SK-N-SH (cell line): ENCODE results near the gene PRLR. TPM values are rescaled to one million over a fixed set of nuclear protein-coding genes. Genes with fewer than 3 reads are reported as not detected.

ENCODE experiments used
- CTCF ChIA-PET: fragments of 300-600, 350-600 bp; formaldehyde crosslinking; extraction: SDS; loops from one replicate; lab custom pipeline; 2021; lab: Yijun Ruan, JAX
- POLR2A ChIA-PET: fragments of 350-600 bp; sonication (Branson Sonifier 250); formaldehyde crosslinking; extraction: SDS; loops from one replicate; lab custom pipeline; 2020; ENCODE audit warnings: antibody characterized with exemption, inconsistent platforms; lab: Yijun Ruan, JAX
- DNase-seq: peaks from one replicate; pipeline ENCODE4 v3.0.0; 2012
- H2AFZ ChIP-seq: fragments of 200-600 bp; sonication (generic); 2 replicates; pipeline ENCODE4 v1.8.1; 2016; ENCODE audit warnings: antibody characterized with exemption, mild to moderate bottlenecking, low read depth
- H3F3A ChIP-seq: fragments of 200-600 bp; sonication (generic); replicated peaks from 2 replicates; pipeline ENCODE3; 2016; ENCODE audit warnings: antibody characterized with exemption, mild to moderate bottlenecking; ENCODE audit not compliant: insufficient read depth
- H3K27ac ChIP-seq, 2 experiments: fragments of 200-500 bp in 1 of 2; fragments of 200-600 bp in 1 of 2; sonication (Bioruptor generic) in 1 of 2; sonication (generic), shearing (Covaris generic) in 1 of 2; 2 replicates each; pipeline versions ENCODE4 v1.5.1 to v1.6.1; 2014 to 2016; ENCODE audit warnings: low read depth in 2 of 2, inconsistent platforms in 1 of 2, low read length in 1 of 2, mild to moderate bottlenecking in 1 of 2, mixed read lengths in 1 of 2
- H3K27me3 ChIP-seq: fragments of 200-600 bp; sonication (generic), shearing (Covaris generic); 2 replicates; pipeline ENCODE4 v1.6.1; 2016; ENCODE audit warnings: mixed run types; ENCODE audit not compliant: insufficient read depth
- H3K36me3 ChIP-seq, 2 experiments: fragments of 200-500 bp in 1 of 2; fragments of 200-600 bp in 1 of 2; sonication (Bioruptor generic) in 1 of 2; sonication (generic) in 1 of 2; replicated peaks in 1 of 2; 2 replicates each; pipeline versions ENCODE3 to v1.5.1; 2014 to 2016; ENCODE audit warnings: low read length in 1 of 2, mild to moderate bottlenecking in 1 of 2; ENCODE audit not compliant: insufficient read depth in 2 of 2, control insufficient read depth in 1 of 2
- H3K4me1 ChIP-seq, 2 experiments: fragments of 200-500 bp in 1 of 2; fragments of 200-600 bp in 1 of 2; sonication (Bioruptor generic) in 1 of 2; sonication (generic), shearing (Covaris generic) in 1 of 2; 2 replicates each; pipeline versions ENCODE4 v1.5.1 to v1.6.1; 2014 to 2016; ENCODE audit warnings: low read depth in 1 of 2, low read length in 1 of 2, mixed run types in 1 of 2; ENCODE audit not compliant: insufficient read depth in 2 of 2, control insufficient read depth in 1 of 2
- H3K4me2 ChIP-seq: fragments of 200-600 bp; sonication (generic), shearing (Covaris generic); 2 replicates; pipeline ENCODE4 v1.6.1; 2017; ENCODE audit warnings: mixed run types
- H3K4me3 ChIP-seq, 2 experiments: fragments of 200-500 bp in 1 of 2; fragments of 200-600 bp in 1 of 2; sonication (Bioruptor generic) in 1 of 2; sonication (generic), shearing (Covaris generic) in 1 of 2; 2 replicates each; pipeline versions ENCODE4 v1.5.1 to v1.8.1; 2014 to 2016; ENCODE audit warnings: low read depth in 2 of 2, inconsistent platforms in 1 of 2, low read length in 1 of 2, mild to moderate bottlenecking in 1 of 2, mixed read lengths in 1 of 2, moderate library complexity in 1 of 2
- H3K79me2 ChIP-seq: fragments of 200-600 bp; sonication (generic); 2 replicates; pipeline ENCODE4 v1.8.1; 2017; ENCODE audit warnings: mild to moderate bottlenecking; ENCODE audit not compliant: insufficient read depth
- H3K9ac ChIP-seq: fragments of 200-600 bp; sonication (generic); 2 replicates; pipeline ENCODE4 v1.6.1; 2017; ENCODE audit warnings: mixed run types
- H3K9me2 ChIP-seq: fragments of 200-600 bp; sonication (generic); 2 replicates; pipeline ENCODE4 v1.6.1; 2017; ENCODE audit warnings: mixed run types
- H3K9me3 ChIP-seq: fragments of 200-600 bp; sonication (generic); 2 replicates; pipeline ENCODE4 v1.6.1; 2017; ENCODE audit warnings: mixed run types, mild to moderate bottlenecking, moderate library complexity
- H4K20me1 ChIP-seq: fragments of 200-600 bp; sonication (generic); 2 replicates; pipeline ENCODE4 v1.6.1; 2017; ENCODE audit warnings: mild to moderate bottlenecking, mixed run types; ENCODE audit not compliant: insufficient read depth
- FOSL2 ChIP-seq: IDR thresholded peaks from 2 replicates; pipeline ENCODE4 v1.4.0; 2012; ENCODE audit warnings: low read depth, mild to moderate bottlenecking, moderate library complexity, borderline replicate concordance
- FOXM1 ChIP-seq: IDR thresholded peaks from 2 replicates; pipeline ENCODE4 v1.4.0; 2012; ENCODE audit warnings: low read depth, mild to moderate bottlenecking
- GATA2 ChIP-seq: sonication (generic); formaldehyde crosslinking; IDR thresholded peaks from 2 replicates; pipeline ENCODE4 v1.5.0; 2020; ENCODE audit warnings: mild to moderate bottlenecking, missing genetic modification reagents
- IRF3 ChIP-seq: fragments of 150-350 bp; IDR thresholded peaks from 2 replicates; pipeline ENCODE4 v1.6.1; 2016; ENCODE audit warnings: mild to moderate bottlenecking, low read depth, low read length
- JUND ChIP-seq: IDR thresholded peaks from 2 replicates; pipeline ENCODE4 v1.4.0; 2012
- MEF2A ChIP-seq: IDR thresholded peaks from 2 replicates; pipeline ENCODE4 v1.4.0; 2012; ENCODE audit warnings: low read depth, borderline replicate concordance
- MXI1 ChIP-seq: IDR thresholded peaks from 2 replicates; pipeline ENCODE4 v1.6.1; 2012; ENCODE audit warnings: mild to moderate bottlenecking, low read depth, low read length, improper control_type of control experiment
- NFIC ChIP-seq: IDR thresholded peaks from 2 replicates; pipeline ENCODE4 v1.4.0; 2012; ENCODE audit warnings: borderline replicate concordance
- NRF1 ChIP-seq: IDR thresholded peaks from 2 replicates; pipeline ENCODE4 v1.6.1; 2012; ENCODE audit warnings: low read depth, mild to moderate bottlenecking, low read length
- POLR2AphosphoS5 ChIP-seq: IDR thresholded peaks from 2 replicates; pipeline ENCODE4 v1.6.1; 2012; ENCODE audit warnings: low read depth, low read length
- RAD21 ChIP-seq: IDR thresholded peaks from 2 replicates; pipeline ENCODE4 v1.6.1; 2012; ENCODE audit warnings: mild to moderate bottlenecking, low read length
- SMC3 ChIP-seq: IDR thresholded peaks from 2 replicates; pipeline ENCODE4 v1.6.1; 2012; ENCODE audit warnings: low read depth, low read length, improper control_type of control experiment
- TAF1 ChIP-seq: IDR thresholded peaks from 2 replicates; pipeline ENCODE4 v1.6.1; 2012; ENCODE audit warnings: low read depth, mild to moderate bottlenecking, low read length, moderate library complexity, borderline replicate concordance
- TEAD4 ChIP-seq: IDR thresholded peaks from 2 replicates; pipeline ENCODE4 v1.4.0; 2012; ENCODE audit warnings: mild to moderate bottlenecking, borderline replicate concordance; ENCODE audit not compliant: insufficient read depth
- USF2 ChIP-seq: fragments of 150-350 bp; IDR thresholded peaks from 2 replicates; pipeline ENCODE4 v1.6.1; 2017; ENCODE audit warnings: antibody characterized with exemption, low read length, low read depth, borderline replicate concordance
- ZBTB33 ChIP-seq: IDR thresholded peaks from 2 replicates; pipeline ENCODE4 v1.4.0; 2012; ENCODE audit warnings: low read depth, borderline replicate concordance
- WGBS: methylation state at CpG from one replicate; pipeline ENCODE4 v1.1.6; 2017; ENCODE audit warnings: low lambda C conversion rate; 5-methylcytosine and 5-hydroxymethylcytosine counted together
- polyA plus RNA-seq, 3 experiments: library from polyadenylated mRNA; depleted of rRNA; stranded (reverse); fragments of >200 nt; gene quantifications; 2 replicates each; pipeline ENCODE4 v1.2.3, GENCODE V29; 2012

The PRLR gene
- polyA plus RNA-seq, 1 of the 3 experiments (the other 2 are of a cell fraction), result 0.13 TPM

GRCh38 chr5:35218981-35219380 is 11.3 kb downstream of the PRLR start:
- 70% methylated on average over 4 of the region's 4 CpGs for WGBS
- ChIA-PET POLR2A (no interaction called here), CTCF (no interaction called here)
- Histone ChIP-seq H2AFZ (no peak overlapping the region), H3K27me3 (no peaks in the 10 kb centered on the region), H3K9ac (no peak overlapping the region), H4K20me1 (no peaks in the 10 kb centered on the region), H3K9me2 (no peaks in the 10 kb centered on the region), H3K27ac (no peak overlapping the region), H3K9me3 (no peaks in the 10 kb centered on the region), H3K36me3 (no peaks in the 10 kb centered on the region), H3K4me2 (no peak overlapping the region), H3F3A (no peaks in the 10 kb centered on the region), H3K4me1 (no peaks in the 10 kb centered on the region; a peak in 1 of 4 replicates), H3K4me3 (no peak overlapping the region), H3K79me2 (no peaks in the 10 kb centered on the region)
- DNase-seq, result no peak
- TF ChIP-seq NFIC (no peak), SMC3 (no peak), TEAD4 (no peak), MXI1 (no peak), JUND (no peak), NRF1 (no peak), GATA2 (CRISPR knock-in tag) (no peak), IRF3 (no peak)

GRCh38 chr5:35214051-35214450 is 16.2 kb downstream of the PRLR start:
- H2AFZ ChIP-seq, result no peak overlapping the region
- H3K9ac ChIP-seq, result no peak overlapping the region
- WGBS, result 70% methylated on average over 2 of the region's 2 CpGs
- POLR2A ChIA-PET, result no interaction called here
- no peaks in the 10 kb centered on the region for H3K9me2 ChIP-seq
- H3F3A ChIP-seq, result no peaks in the 10 kb centered on the region
- no peak for DNase-seq
- TF ChIP-seq USF2 (no peak), MEF2A (no peak), SMC3 (no peak), GATA2 (CRISPR knock-in tag) (no peak), ZBTB33 (no peak), FOSL2 (no peak), IRF3 (no peak), TAF1 (no peak), FOXM1 (no peak), POLR2AphosphoS5 (no peak), RAD21 (no peak)
- TF ChIP-seq, all 33 proteins: peak for 0
- Histone ChIP-seq H3K27me3 (no peaks in the 10 kb centered on the region), H3K4me1 (no peaks in the 10 kb centered on the region; a peak in 1 of 4 replicates), H3K36me3 (no peaks in the 10 kb centered on the region), H4K20me1 (no peaks in the 10 kb centered on the region), H3K4me2 (no peak overlapping the region), H3K27ac (no peak overlapping the region), H3K79me2 (no peaks in the 10 kb centered on the region), H3K9me3 (no peaks in the 10 kb centered on the region), H3K4me3 (no peak overlapping the region)
- CTCF ChIA-PET, result interaction anchor here (1.9 kb wide), 1 partner anchor 11 kb away, joined by 6 read pairs; no protein-coding TSS in a partner anchor
